ENCODE results near the gene KANSL1. TPM values are rescaled to one million over a fixed set of nuclear protein-coding genes. Genes with fewer than 3 reads are reported as not detected.

Gene KANSL1
- total RNA-seq, 1 experiment from 2014 or later: 47.6 TPM

- no peaks in the 10 kb centered on the region for H3K9me2 ChIP-seq (replicated peaks; ENCODE audit: low read length)
- no peak overlapping the region for H2AFZ ChIP-seq (ENCODE audit: low read length)
- DNase-seq (no peak), ATAC-seq (no peak)
- H3K4me1 ChIP-seq (ENCODE audit: insufficient read depth, low read length): no peaks in the 10 kb centered on the region
- H3K27ac ChIP-seq (ENCODE audit: low read length): no peak overlapping the region
- H3K4me3 ChIP-seq (ENCODE audit: low read length): no peak overlapping the region
- ChIA-PET POLR2A (ENCODE audit: unreplicated experiment) (no interaction called here), CTCF (no interaction called here)
- BruUV-seq (replicated peaks): no TSS peak
- peaks cover 98% of the 10 kb centered on the region for H3K79me2 ChIP-seq (ENCODE audit: low read length)
- intact Hi-C loops (cut with micrococcal nuclease): no loop called here
- H3K27me3 ChIP-seq (ENCODE audit: low read length): no peaks in the 10 kb centered on the region
- no peaks in the 10 kb centered on the region for H3K9me3 ChIP-seq (ENCODE audit: low read length)
- H4K20me1 ChIP-seq (ENCODE audit: low read length): no peaks in the 10 kb centered on the region
- no peak for TF ChIP-seq EZH2 (IDR thresholded peaks at IDR 0.05; ENCODE audit: low read length, unreplicated experiment)
- TF ChIP-seq EZH2phosphoT487 (IDR thresholded peaks at IDR 0.05; ENCODE audit: borderline replicate concordance, low read length): no peak
- no peak for TF ChIP-seq CTCF (conservative IDR thresholded peaks at IDR 0.05; ENCODE audit: low read depth, low read length)
- H3K36me3 ChIP-seq (ENCODE audit: low read depth, low read length): peaks cover 17% of the 10 kb centered on the region
- H3F3A ChIP-seq (ENCODE audit: low read length, unreplicated experiment): no peaks in the 10 kb centered on the region
- no peak overlapping the region for H3K9ac ChIP-seq (ENCODE audit: low read length)
- H3K4me2 ChIP-seq (ENCODE audit: low read length): no peak overlapping the region
Measured at GRCh38 chr17:46200197-46200596, 7.0 kb upstream of the KANSL1 start.

- Histone ChIP-seq H3K79me2 (ENCODE audit: low read length) (peaks cover 98% of the 10 kb centered on the region), H3K27ac (ENCODE audit: low read length) (no peak overlapping the region), H3K4me1 (ENCODE audit: insufficient read depth, low read length) (peaks cover 5% of the 10 kb centered on the region), H3K27me3 (ENCODE audit: low read length) (no peaks in the 10 kb centered on the region), H3K9ac (ENCODE audit: low read length) (no peak overlapping the region), H2AFZ (ENCODE audit: low read length) (no peak overlapping the region), H3F3A (ENCODE audit: low read length, unreplicated experiment) (no peaks in the 10 kb centered on the region), H3K4me2 (ENCODE audit: low read length) (no peak overlapping the region), H3K9me2 (replicated peaks; ENCODE audit: low read length) (no peaks in the 10 kb centered on the region), H3K9me3 (ENCODE audit: low read length) (no peaks in the 10 kb centered on the region), H4K20me1 (ENCODE audit: low read length) (no peaks in the 10 kb centered on the region), H3K36me3 (ENCODE audit: low read depth, low read length) (peaks cover 11% of the 10 kb centered on the region; the same call in 1 of the 2 replicates), H3K4me3 (ENCODE audit: low read length) (no peak overlapping the region)
- no peak for DNase-seq
- no TSS peak for BruUV-seq (replicated peaks)
- TF ChIP-seq EZH2phosphoT487 (IDR thresholded peaks at IDR 0.05; ENCODE audit: borderline replicate concordance, low read length): no peak
- no peak for TF ChIP-seq CTCF (conservative IDR thresholded peaks at IDR 0.05; ENCODE audit: low read depth, low read length)
- no peak for TF ChIP-seq EZH2 (IDR thresholded peaks at IDR 0.05; ENCODE audit: low read length, unreplicated experiment)
- CTCF ChIA-PET: no interaction called here
- POLR2A ChIA-PET (ENCODE audit: unreplicated experiment): no interaction called here
- no peak for ATAC-seq
- intact Hi-C loops (cut with micrococcal nuclease): loop anchor here (5.0 kb wide), 1 partner anchor 197 kb away; no protein-coding TSS in a partner anchor
Measured at GRCh38 chr17:46199379-46199778, 6.2 kb upstream of the KANSL1 start.

- ChIA-PET POLR2A (ENCODE audit: unreplicated experiment) (no interaction called here), CTCF (interaction anchor here (1.2 kb wide), 1 partner anchor 15 kb away, joined by 6 read pairs; no protein-coding TSS in a partner anchor)
- no peaks in the 10 kb centered on the region for H3F3A ChIP-seq (ENCODE audit: low read length, unreplicated experiment)
- BruUV-seq (replicated peaks): no TSS peak
- no peak overlapping the region for H2AFZ ChIP-seq (ENCODE audit: low read length)
- H3K4me1 ChIP-seq (ENCODE audit: insufficient read depth, low read length): peaks cover 9% of the 10 kb centered on the region
- peaks cover 90% of the 10 kb centered on the region for H3K79me2 ChIP-seq (ENCODE audit: low read length)
- peaks cover 11% of the 10 kb centered on the region; the same call in 1 of the 2 replicates for H3K36me3 ChIP-seq (ENCODE audit: low read depth, low read length)
- H3K9me3 ChIP-seq (ENCODE audit: low read length): no peaks in the 10 kb centered on the region
- intact Hi-C loops (cut with micrococcal nuclease): loop anchor here (5.0 kb wide), 1 partner anchor 196 kb away; no protein-coding TSS in a partner anchor
- ATAC-seq: no peak
- DNase-seq: no peak
- H3K27ac ChIP-seq (ENCODE audit: low read length): no peak overlapping the region
- no peaks in the 10 kb centered on the region for H3K27me3 ChIP-seq (ENCODE audit: low read length)
- no peaks in the 10 kb centered on the region for H3K9me2 ChIP-seq (replicated peaks; ENCODE audit: low read length)
- no peaks in the 10 kb centered on the region for H4K20me1 ChIP-seq (ENCODE audit: low read length)
- no peak overlapping the region for H3K4me3 ChIP-seq (ENCODE audit: low read length)
- no peak overlapping the region for H3K4me2 ChIP-seq (ENCODE audit: low read length)
- TF ChIP-seq CTCF (conservative IDR thresholded peaks at IDR 0.05; ENCODE audit: low read depth, low read length) (no peak), EZH2 (IDR thresholded peaks at IDR 0.05; ENCODE audit: low read length, unreplicated experiment) (no peak), EZH2phosphoT487 (IDR thresholded peaks at IDR 0.05; ENCODE audit: borderline replicate concordance, low read length) (no peak)
- no peak overlapping the region for H3K9ac ChIP-seq (ENCODE audit: low read length)
Measured at GRCh38 chr17:46198233-46198632, 5.0 kb upstream of the KANSL1 start.

Measured in PC-3 (cell line).